A549 (cell line): Measurements from ENCODE around the gene HOXC11.

ENCODE experiments used
- CEBPB ChIP-seq, 2 experiments: fragments of >200 bp in 1 of 2; sonication (Bioruptor Twin) in 1 of 2; formaldehyde crosslinking in 1 of 2; IDR thresholded peaks; 2 replicates each; pipeline ENCODE4 v1.6.1; 2012 to 2016
- CHD2 ChIP-seq: fragments of 150-350 bp; IDR thresholded peaks from 2 replicates; pipeline ENCODE4 v1.6.1; 2014; ENCODE audit warnings: low read length; ENCODE audit not compliant: partially characterized antibody
- EHMT2 ChIP-seq: fragments of 200-600 bp; sonication (generic); IDR thresholded peaks from 2 replicates; pipeline ENCODE4 v1.6.1; 2016; ENCODE audit warnings: antibody characterized with exemption, low read depth, mild to moderate bottlenecking, moderate library complexity
- EP300 ChIP-seq, 2 experiments: fragments of >200 bp; sonication (Bioruptor Twin); formaldehyde crosslinking; IDR thresholded peaks; 2 replicates in 1 of 2; 3 replicates in 1 of 2; pipeline ENCODE4 v1.6.1; 2016 to 2017
- FOSB ChIP-seq: fragments of 250-450 bp; sonication (Bioruptor Pico); IDR thresholded peaks from 2 replicates; pipeline ENCODE4 v1.5.0; 2020; ENCODE audit warnings: mild to moderate bottlenecking, moderate library complexity
- JUN ChIP-seq, 2 experiments: fragments of >200 bp; sonication (Bioruptor Twin); formaldehyde crosslinking; IDR thresholded peaks; 2 replicates in 1 of 2; 3 replicates in 1 of 2; pipeline ENCODE4 v1.6.1; 2016 to 2017
- POLR2A ChIP-seq: IDR thresholded peaks from 2 replicates; pipeline ENCODE4 v1.6.1; 2012; ENCODE audit warnings: mild to moderate bottlenecking, low read length
- RAD21 ChIP-seq, 2 experiments: fragments of >200 bp in 1 of 2; sonication (Bioruptor Twin) in 1 of 2; formaldehyde crosslinking in 1 of 2; IDR thresholded peaks in 1 of 2; conservative IDR thresholded peaks in 1 of 2; 2 replicates in 1 of 2; 3 replicates in 1 of 2; pipeline ENCODE4 v1.6.1; 2012 to 2018; ENCODE audit warnings: inconsistent platforms in 1 of 2
- RNF2 ChIP-seq: fragments of 200-600 bp; sonication (generic); IDR thresholded peaks from 2 replicates; pipeline ENCODE4 v1.6.1; 2016; ENCODE audit warnings: low read depth, mild to moderate bottlenecking, antibody characterized with exemption, moderate library complexity, borderline replicate concordance
- TF ChIP-seq, protein P1 (sequence below): fragments of >200 bp; sonication (Bioruptor Twin); formaldehyde crosslinking; IDR thresholded peaks from 3 replicates; pipeline ENCODE4 v1.5.1; 2016
- TF ChIP-seq, protein P2 (sequence below): fragments of 450-650 bp; IDR thresholded peaks from 2 replicates; pipeline ENCODE4 v1.6.1; 2014; ENCODE audit warnings: antibody characterized with exemption
- TF ChIP-seq, protein P3 (sequence below): fragments of 200-600 bp; sonication (generic); IDR thresholded peaks from 2 replicates; pipeline ENCODE4 v1.6.1; 2016; ENCODE audit warnings: antibody characterized with exemption, mild to moderate bottlenecking, moderate library complexity
- TF ChIP-seq, protein P4 (sequence below): fragments of >200 bp; sonication (Bioruptor Twin); formaldehyde crosslinking; IDR thresholded peaks from 3 replicates; pipeline ENCODE4 v1.6.1; 2016
- TF ChIP-seq, protein P5 (sequence below): fragments of 250-450 bp; sonication (Bioruptor Pico); IDR thresholded peaks from 2 replicates; pipeline ENCODE4 v1.5.0; 2021; ENCODE audit warnings: mild to moderate bottlenecking, moderate library complexity, borderline replicate concordance

DNA sequence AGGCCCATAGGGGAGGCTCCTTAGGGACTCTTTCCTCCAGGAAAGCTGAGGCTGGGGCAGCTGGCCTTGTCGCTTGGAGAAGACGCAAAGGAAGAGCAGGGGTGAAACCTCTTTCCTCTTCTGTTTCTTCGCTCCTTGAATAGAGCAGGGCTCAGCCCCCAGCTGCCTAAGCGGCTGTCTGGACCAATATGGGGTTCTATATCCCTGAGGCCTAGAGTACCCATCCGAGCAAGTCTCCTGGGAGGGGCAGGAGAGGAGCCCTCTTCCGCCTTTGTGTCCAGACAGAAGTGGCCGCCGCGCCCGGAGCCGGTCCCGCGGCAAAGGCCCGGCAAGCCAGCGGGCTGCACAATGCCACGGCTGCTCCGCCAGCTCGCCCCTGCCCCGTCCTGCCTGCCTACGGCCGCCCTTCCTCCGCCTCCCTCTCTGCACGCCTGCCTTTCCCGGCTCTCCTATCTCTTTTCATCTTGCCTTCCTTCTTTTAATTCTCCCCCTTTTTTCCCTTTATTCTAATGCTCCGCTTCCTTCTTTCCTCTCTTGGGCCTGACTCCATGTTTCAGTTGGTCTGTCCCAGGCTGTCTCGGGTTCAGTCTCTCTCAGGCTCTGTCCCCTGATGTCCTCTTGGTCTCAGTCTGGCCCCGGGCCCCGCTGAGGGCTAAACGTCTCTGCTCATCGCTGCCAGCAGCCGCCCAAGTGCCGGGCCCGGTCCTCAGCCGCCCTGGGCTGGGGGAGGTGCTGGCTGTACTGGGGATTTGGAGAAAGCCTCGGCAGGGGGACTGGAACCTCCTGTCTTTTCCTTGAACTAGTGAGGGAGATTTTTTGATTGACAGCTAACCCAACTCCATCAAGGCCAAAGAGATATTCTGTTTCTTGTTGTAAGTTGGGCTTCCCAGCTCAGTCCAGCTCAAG is 24.5 kb downstream of the HOXC11 start:
- TF ChIP-seq, protein P1, sequence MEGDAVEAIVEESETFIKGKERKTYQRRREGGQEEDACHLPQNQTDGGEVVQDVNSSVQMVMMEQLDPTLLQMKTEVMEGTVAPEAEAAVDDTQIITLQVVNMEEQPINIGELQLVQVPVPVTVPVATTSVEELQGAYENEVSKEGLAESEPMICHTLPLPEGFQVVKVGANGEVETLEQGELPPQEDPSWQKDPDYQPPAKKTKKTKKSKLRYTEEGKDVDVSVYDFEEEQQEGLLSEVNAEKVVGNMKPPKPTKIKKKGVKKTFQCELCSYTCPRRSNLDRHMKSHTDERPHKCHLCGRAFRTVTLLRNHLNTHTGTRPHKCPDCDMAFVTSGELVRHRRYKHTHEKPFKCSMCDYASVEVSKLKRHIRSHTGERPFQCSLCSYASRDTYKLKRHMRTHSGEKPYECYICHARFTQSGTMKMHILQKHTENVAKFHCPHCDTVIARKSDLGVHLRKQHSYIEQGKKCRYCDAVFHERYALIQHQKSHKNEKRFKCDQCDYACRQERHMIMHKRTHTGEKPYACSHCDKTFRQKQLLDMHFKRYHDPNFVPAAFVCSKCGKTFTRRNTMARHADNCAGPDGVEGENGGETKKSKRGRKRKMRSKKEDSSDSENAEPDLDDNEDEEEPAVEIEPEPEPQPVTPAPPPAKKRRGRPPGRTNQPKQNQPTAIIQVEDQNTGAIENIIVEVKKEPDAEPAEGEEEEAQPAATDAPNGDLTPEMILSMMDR: no peak
- TF ChIP-seq JUN (IDR thresholded peaks at IDR 0.05) (no peak), EP300 (IDR thresholded peaks at IDR 0.05) (no peak), CEBPB (IDR thresholded peaks at IDR 0.05) (no peak), POLR2A (no peak), CHD2 (no peak), FOSB (CRISPR knock-in tag) (no peak), RAD21 (conservative IDR thresholded peaks at IDR 0.05 in 1 of 2, IDR thresholded peaks at IDR 0.05 in 1 of 2) (no peak), EHMT2 (no peak), RNF2 (no peak)
- TF ChIP-seq, protein P2, sequence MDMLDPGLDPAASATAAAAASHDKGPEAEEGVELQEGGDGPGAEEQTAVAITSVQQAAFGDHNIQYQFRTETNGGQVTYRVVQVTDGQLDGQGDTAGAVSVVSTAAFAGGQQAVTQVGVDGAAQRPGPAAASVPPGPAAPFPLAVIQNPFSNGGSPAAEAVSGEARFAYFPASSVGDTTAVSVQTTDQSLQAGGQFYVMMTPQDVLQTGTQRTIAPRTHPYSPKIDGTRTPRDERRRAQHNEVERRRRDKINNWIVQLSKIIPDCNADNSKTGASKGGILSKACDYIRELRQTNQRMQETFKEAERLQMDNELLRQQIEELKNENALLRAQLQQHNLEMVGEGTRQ: no peak
- TF ChIP-seq, protein P3, sequence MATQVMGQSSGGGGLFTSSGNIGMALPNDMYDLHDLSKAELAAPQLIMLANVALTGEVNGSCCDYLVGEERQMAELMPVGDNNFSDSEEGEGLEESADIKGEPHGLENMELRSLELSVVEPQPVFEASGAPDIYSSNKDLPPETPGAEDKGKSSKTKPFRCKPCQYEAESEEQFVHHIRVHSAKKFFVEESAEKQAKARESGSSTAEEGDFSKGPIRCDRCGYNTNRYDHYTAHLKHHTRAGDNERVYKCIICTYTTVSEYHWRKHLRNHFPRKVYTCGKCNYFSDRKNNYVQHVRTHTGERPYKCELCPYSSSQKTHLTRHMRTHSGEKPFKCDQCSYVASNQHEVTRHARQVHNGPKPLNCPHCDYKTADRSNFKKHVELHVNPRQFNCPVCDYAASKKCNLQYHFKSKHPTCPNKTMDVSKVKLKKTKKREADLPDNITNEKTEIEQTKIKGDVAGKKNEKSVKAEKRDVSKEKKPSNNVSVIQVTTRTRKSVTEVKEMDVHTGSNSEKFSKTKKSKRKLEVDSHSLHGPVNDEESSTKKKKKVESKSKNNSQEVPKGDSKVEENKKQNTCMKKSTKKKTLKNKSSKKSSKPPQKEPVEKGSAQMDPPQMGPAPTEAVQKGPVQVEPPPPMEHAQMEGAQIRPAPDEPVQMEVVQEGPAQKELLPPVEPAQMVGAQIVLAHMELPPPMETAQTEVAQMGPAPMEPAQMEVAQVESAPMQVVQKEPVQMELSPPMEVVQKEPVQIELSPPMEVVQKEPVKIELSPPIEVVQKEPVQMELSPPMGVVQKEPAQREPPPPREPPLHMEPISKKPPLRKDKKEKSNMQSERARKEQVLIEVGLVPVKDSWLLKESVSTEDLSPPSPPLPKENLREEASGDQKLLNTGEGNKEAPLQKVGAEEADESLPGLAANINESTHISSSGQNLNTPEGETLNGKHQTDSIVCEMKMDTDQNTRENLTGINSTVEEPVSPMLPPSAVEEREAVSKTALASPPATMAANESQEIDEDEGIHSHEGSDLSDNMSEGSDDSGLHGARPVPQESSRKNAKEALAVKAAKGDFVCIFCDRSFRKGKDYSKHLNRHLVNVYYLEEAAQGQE: no peak
- TF ChIP-seq, protein P4, sequence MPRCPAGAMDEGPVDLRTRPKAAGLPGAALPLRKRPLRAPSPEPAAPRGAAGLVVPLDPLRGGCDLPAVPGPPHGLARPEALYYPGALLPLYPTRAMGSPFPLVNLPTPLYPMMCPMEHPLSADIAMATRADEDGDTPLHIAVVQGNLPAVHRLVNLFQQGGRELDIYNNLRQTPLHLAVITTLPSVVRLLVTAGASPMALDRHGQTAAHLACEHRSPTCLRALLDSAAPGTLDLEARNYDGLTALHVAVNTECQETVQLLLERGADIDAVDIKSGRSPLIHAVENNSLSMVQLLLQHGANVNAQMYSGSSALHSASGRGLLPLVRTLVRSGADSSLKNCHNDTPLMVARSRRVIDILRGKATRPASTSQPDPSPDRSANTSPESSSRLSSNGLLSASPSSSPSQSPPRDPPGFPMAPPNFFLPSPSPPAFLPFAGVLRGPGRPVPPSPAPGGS: no peak
- TF ChIP-seq, protein P5, sequence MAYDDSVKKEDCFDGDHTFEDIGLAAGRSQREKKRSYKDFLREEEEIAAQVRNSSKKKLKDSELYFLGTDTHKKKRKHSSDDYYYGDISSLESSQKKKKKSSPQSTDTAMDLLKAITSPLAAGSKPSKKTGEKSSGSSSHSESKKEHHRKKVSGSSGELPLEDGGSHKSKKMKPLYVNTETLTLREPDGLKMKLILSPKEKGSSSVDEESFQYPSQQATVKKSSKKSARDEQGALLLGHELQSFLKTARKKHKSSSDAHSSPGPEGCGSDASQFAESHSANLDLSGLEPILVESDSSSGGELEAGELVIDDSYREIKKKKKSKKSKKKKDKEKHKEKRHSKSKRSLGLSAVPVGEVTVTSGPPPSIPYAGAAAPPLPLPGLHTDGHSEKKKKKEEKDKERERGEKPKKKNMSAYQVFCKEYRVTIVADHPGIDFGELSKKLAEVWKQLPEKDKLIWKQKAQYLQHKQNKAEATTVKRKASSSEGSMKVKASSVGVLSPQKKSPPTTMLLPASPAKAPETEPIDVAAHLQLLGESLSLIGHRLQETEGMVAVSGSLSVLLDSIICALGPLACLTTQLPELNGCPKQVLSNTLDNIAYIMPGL (CRISPR knock-in tag): no peak
